SK-MEL-5 (cell line): Measurements from ENCODE around the gene ACAD11. TPM values are rescaled to one million over a fixed set of nuclear protein-coding genes. Genes with fewer than 3 reads are reported as not detected.

ENCODE experiments used
- DNase-seq: peaks from one replicate; pipeline ENCODE4 v3.0.0-alpha.2; 2016; ENCODE audit warnings: low read depth, low spot score
- in situ Hi-C: cut with HindIII; loops from 2 replicates; pipeline ENCODE4 v1.10.0; 2016; ENCODE audit warnings: low sequenced_read_pairs, high pct_unique_total_duplicates, low pct_unique_long_range_greater_than_20kb
- polyA plus RNA-seq, 2 experiments: library from polyadenylated mRNA; depleted of rRNA; stranded (reverse); fragments of >200 nt; gene quantifications; 2 replicates each; pipeline ENCODE4 v1.2.3, GENCODE V29; 2015
- total RNA-seq: library from RNA; depleted of rRNA; stranded (reverse); fragments of >200 nt; shearing (Covaris generic); gene quantifications from 2 replicates; pipeline ENCODE4 v1.2.3, GENCODE V29; 2014; rRNA removed

Gene ACAD11, protein sequence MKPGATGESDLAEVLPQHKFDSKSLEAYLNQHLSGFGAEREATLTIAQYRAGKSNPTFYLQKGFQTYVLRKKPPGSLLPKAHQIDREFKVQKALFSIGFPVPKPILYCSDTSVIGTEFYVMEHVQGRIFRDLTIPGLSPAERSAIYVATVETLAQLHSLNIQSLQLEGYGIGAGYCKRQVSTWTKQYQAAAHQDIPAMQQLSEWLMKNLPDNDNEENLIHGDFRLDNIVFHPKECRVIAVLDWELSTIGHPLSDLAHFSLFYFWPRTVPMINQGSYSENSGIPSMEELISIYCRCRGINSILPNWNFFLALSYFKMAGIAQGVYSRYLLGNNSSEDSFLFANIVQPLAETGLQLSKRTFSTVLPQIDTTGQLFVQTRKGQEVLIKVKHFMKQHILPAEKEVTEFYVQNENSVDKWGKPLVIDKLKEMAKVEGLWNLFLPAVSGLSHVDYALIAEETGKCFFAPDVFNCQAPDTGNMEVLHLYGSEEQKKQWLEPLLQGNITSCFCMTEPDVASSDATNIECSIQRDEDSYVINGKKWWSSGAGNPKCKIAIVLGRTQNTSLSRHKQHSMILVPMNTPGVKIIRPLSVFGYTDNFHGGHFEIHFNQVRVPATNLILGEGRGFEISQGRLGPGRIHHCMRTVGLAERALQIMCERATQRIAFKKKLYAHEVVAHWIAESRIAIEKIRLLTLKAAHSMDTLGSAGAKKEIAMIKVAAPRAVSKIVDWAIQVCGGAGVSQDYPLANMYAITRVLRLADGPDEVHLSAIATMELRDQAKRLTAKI
- 14.6 and 16.9 TPM in 2 replicates for total RNA-seq
- 4.6 and 5.6 TPM in 2 replicates for polyA plus RNA-seq (2015; cell fraction: cytosol; rRNA removed)
- polyA plus RNA-seq (2015; cell fraction: nucleus; rRNA removed): 202 and 226 TPM in 2 replicates

DNA sequence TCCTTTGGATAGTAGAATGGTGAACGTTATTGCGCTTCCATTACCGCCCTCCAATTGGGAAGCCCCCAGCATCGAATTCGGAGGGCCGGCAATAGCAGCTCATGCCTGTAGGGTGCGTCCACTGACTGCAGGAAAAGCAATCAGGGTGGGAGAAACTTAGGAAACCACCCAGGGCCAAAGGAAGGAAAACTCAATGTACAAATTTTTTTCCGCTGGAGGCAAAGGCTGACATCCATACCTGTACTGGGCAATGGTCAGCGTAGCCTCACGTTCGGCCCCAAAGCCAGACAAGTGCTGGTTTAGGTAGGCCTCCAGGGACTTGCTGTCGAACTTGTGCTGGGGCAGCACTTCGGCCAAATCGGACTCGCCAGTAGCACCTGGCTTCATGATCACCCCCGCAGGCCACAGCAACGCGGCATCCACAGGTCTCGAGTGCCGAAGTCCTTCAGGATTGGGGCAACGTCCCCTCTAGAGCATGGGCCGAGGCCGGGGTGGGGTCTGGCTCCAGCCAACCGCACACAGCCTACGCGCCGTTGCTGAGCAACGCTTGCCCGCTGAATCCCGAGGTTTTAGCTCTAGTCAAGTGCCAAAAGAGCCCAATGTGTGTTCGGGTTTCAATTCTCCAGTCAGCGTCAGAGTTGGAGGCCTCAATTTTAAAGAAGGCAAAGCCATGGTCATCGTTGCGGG is at the start of gene ACAD11:
TSS of gene ACAD11 (minus strand) at position 445 of the 687 bp plus-strand sequence. CDS start at position 387, 58 bp downstream.
- DNase-seq: peak; percentile 71
- in situ Hi-C loops: no loop called here

- no peak for DNase-seq
- in situ Hi-C loops: no loop called here
Measured at GRCh38 chr3:132703733-132704132, 44.1 kb upstream of the ACAD11 start.

DNA sequence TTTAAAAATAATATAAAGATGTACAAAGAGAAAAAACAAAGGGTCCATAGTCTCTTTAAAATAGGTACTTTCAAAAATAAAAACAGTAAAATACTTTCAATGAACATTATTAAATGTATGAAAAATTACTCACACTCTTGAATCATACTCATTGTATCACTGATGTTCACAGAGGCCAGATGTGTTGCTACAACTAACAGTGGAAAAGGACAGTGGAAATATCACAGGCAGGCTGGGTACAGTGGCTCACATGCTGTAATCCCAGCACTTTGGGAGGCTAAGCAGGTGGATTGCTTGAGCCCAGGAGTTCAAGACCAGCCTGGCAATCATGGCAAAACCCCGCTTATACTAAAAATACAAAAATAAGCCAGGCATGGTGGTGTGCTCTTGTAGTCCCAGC is 35.8 kb upstream of the ACAD11 start:
- in situ Hi-C loops: no loop called here
- no peak for DNase-seq

GRCh38 chr3:132694991-132695390 is 35.4 kb upstream of the ACAD11 start:
- DNase-seq: no peak
- in situ Hi-C loops: no loop called here

- DNase-seq: no peak
- in situ Hi-C loops: no loop called here
Measured at GRCh38 chr3:132690040-132690439, 30.4 kb upstream of the ACAD11 start.

DNA sequence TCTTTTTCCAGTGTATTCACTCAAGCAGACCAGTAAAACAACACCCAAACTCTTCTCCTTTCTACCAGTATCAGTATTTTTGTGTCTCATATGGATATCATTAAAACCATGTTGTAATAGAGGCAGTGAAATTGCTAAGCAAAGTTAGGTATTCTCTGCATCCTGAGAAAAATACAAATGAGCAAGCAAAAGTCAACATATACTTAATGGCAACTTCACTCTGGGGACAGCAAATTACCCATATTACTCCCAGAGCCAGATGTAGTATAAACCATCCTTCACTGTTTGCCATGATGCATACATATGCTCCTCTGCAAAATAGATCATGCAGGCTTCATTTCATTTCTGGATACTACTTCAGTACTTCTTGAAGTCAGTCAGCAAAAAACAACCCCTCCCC is 22.6 kb upstream of the ACAD11 start:
- no peak for DNase-seq
- in situ Hi-C loops: no loop called here

DNA sequence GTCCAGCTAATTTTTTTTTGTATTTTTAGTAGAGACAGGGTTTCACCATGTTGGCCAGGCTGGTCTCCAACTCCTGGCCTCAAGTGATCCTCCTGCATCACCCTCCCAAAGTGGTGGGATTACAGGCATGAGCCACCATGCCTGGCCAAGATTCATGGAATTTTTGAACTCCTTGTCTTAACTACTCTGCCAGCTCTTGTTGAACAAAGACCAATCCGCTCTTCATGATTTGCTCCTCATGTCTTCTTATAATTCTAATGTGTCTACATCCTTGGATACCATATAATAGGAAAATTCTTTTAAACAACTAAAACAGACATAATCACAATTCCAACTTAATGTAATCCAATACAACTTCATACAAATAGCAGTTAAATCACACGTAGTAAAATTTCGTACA is 21.8 kb upstream of the ACAD11 start:
- no peak for DNase-seq
- in situ Hi-C loops: no loop called here

- in situ Hi-C loops: no loop called here
- DNase-seq: no peak
Measured at GRCh38 chr3:132679911-132680310, 20.3 kb upstream of the ACAD11 start.

- no peak for DNase-seq
- in situ Hi-C loops: no loop called here
Measured at GRCh38 chr3:132675408-132675807, 15.8 kb upstream of the ACAD11 start.

GRCh38 chr3:132669256-132669777 is 9.7 kb upstream of the ACAD11 start:
- no peak for DNase-seq

DNA sequence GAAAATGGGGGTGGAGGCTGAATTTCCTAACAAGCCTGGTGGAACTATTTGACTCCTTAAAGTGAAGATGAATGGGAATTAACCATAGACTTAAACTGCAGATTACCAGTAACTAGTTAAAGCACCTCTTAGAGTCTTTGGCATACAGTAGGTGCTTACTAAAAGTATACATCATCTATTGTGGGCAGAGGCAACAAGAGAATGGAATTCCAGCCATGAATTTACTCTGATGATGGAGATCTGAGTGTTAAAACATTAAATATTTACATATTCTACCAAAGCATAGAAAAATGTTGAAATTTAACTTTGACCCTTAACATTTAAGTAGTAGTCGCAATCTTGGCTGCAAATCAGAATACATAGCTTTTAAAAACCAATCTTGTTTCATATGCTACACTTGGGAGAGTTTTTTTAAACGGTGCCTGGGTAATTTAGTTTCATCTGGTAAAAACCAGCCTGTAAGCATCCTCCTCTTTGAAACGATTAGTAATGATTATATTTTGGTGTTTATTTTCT is 5.7 kb upstream of the ACAD11 start:
- in situ Hi-C loops: no loop called here
- no peak for DNase-seq

More at GRCh38 chr3:132669256-132669777, 9.7 kb upstream of the ACAD11 start:
- in situ Hi-C loops: no loop called here

DNA sequence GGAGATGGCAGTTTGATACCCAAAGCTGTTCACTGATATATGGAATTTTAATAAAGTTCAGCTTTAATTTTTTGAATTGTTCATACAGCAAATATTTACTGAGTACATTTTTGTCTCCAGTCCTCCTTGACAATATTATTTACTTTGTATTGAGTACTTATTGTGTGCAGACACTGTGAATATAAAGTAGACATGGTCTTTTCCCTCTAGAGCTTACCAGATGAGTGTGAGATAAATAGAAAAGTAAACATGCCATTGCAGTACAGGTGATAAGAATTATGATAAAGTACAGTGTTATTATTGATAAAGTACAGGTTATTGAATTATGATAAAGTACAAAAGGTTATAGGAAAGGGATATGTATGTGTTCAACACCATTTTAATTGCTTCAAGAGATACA is 2.6 kb upstream of the ACAD11 start:
- in situ Hi-C loops: no loop called here
- DNase-seq: no peak

- DNase-seq: no peak
- in situ Hi-C loops: no loop called here
Measured at GRCh38 chr3:132661101-132661500, 1.5 kb upstream of the ACAD11 start.

DNA sequence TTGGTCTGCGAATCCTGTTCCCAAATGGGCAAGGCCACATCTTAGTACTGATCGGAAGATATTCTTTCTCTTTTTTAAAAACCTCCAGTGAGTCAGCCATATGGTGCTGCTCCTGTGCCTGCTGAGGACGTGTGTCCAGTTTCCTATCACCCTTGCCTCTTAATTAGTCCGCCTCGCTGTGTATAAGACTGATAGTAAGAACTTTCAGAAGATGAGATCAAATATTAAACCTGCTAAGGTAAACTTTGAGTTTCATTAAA is 1.1 kb upstream of the ACAD11 start:
- in situ Hi-C loops: no loop called here
- DNase-seq: no peak

DNA sequence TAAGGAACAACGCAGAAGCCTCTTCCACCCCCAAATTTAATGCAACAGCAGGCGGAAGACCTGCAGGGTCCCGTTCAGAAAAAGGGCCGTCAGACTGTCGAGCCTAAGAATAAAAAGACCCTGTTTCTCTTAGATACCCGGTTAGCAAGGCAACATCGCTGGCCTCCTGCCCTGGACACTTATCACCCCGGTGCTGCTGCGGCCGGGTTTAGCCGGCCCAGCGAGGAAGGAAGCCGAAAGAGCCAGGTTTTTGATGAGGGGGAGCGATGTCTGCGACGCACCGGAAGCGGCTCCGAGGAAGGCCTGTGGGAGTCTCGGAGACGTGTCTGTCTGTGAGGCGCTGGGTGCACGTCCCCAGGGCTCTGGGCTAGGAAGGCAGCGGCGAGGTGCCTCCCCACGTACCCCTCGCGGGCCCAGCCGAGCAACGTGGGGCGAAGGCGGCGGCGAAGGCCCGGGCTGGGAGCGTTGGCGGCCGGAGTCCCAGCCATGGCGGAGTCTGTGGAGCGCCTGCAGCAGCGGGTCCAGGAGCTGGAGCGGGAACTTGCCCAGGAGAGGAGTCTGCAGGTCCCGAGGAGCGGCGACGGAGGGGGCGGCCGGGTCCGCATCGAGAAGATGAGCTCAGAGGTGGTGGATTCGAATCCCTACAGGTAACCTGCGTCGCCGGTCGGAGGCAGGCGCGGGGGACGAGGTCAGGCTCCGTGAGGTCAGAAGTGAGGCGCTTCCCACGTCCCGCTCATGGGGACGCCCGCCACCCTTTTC is 622 bp upstream of the ACAD11 start, which contains the start of gene UBA5:
TSS of gene UBA5 (plus strand) at position 278 of the 759 bp plus-strand sequence. CDS start at position 487, 209 bp downstream.
- peak; percentile 62 for DNase-seq
- in situ Hi-C loops: no loop called here

DNA sequence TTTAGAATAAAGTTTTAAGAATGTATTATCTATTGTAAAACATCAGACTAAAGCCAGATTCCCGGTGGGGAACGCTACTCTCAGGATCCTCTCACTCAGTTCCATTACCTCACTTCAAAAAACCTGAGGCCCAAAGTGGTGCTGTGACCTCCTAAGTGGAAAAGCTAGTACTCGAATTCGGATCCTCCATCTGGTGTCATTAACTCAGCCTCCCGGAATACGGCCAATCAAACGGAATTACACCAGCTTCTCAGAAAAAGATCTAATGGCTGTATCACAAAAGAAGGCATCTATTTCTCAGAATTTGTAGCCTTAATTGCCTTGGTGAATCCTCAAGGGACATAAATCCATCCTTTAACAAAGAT is 627 bp downstream of the ACAD11 start:
- DNase-seq: no peak
- in situ Hi-C loops: no loop called here
